Heart left ventricle (tissue), 13 donors: ENCODE measurements around the gene PACSIN1.

Experiments used
- POLR2A ChIP-seq, 2 donors: fragments of 450-650 bp; IDR thresholded peaks; one replicate each; pipeline ENCODE4 v1.6.1; 2017; ENCODE audit warnings: antibody characterized with exemption in 2 of 2, mild to moderate bottlenecking in 2 of 2, moderate library complexity in 2 of 2
- TF ChIP-seq, protein P1 (sequence below), 12 donors: fragments of 200-600 bp; sonication (generic) in 4 of 12; IDR thresholded peaks; one replicate each; pipeline versions ENCODE4 v1.5.0 to v1.8.0; 2018 to 2022; ENCODE audit warnings: antibody characterized with exemption in 12 of 12, mild to moderate bottlenecking in 5 of 12
- donor health status: ischemic (EF 13 %, LVEDD 7.1; RV severe dilation, severe dysfunction).
- donor health status: DM: no; HTN: yes; CAD: no.
- donor health status: DM: no; HTN: no; CAD: no.
- donor health status: ischemic (EF 25% LVEDD 6.9; RV normal size, moderate dysfunction).
- donor health status: ischemic (EF 25% LVEDD 5.7; RV mildly dilated, moderate dysfunction).
- donor health status: ischemic (EF 35%, LVEDD 5.7; RV mildly dilated, moderate dysfunction).
- donor health status: nonischemic (EF 11% LVEDD 7.7; RV severe dilation, severe dysfunction).
- donor health status: DM: yes; HTN: yes; CAD: no.
- donor health status: PGD.
- donor health status: ischemic (EF 29% LVEDD 5.4; RV normal size, mild dysfunction).
- donor health status: nonischemic (EF 23%, LVEDD 6.1; RV moderate dilation, normal function).

DNA sequence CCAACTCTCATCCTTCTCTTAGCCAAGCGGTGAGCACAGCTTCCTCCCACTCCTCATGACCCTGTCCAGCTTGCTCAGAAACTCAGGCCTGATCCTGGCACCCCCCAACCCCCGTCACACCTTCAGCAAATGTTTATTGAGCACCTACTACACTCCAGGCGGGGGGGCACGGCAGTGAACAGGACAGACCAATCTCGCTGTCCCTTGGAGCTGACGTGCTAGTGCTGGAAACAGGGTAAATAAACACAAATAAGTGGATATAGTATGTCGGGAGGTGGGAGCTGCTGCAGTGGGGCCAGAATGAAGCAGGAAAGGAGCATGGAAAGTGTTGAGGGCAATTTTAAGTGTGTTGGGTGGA is 97.6 kb downstream of the PACSIN1 start:
- TF ChIP-seq, protein P1, sequence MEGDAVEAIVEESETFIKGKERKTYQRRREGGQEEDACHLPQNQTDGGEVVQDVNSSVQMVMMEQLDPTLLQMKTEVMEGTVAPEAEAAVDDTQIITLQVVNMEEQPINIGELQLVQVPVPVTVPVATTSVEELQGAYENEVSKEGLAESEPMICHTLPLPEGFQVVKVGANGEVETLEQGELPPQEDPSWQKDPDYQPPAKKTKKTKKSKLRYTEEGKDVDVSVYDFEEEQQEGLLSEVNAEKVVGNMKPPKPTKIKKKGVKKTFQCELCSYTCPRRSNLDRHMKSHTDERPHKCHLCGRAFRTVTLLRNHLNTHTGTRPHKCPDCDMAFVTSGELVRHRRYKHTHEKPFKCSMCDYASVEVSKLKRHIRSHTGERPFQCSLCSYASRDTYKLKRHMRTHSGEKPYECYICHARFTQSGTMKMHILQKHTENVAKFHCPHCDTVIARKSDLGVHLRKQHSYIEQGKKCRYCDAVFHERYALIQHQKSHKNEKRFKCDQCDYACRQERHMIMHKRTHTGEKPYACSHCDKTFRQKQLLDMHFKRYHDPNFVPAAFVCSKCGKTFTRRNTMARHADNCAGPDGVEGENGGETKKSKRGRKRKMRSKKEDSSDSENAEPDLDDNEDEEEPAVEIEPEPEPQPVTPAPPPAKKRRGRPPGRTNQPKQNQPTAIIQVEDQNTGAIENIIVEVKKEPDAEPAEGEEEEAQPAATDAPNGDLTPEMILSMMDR (IDR thresholded peaks at IDR 0.05) = no peak
- TF ChIP-seq POLR2A (IDR thresholded peaks at IDR 0.05) = no peak
